Stimulated activated memory B cell treated with anti-CD40 and anti-IgM and Interleukin-4, amounts not matched to agents 10 μg/mL and 1 μg/mL and 100 μg/mL, for 72 hours (primary cell): ENCODE measurements around the gene ASH1L.
A peak's percentile ranks its signal among the peaks of the same experiment; 100 is the strongest.
"Not testable (repeated sequence)": the region's sequence is repeated elsewhere in the genome, so short reads cannot be mapped to it uniquely, and the experiment has no call there.

Source experiments
- ATAC-seq: fragments of 150-1000 bp; cut with Tn5 transposase; 2 replicates; pipeline ENCODE4 v1.10.0; 2021
- H3K27ac Mint-ChIP-seq: one replicate; pipeline ENCODE4 v1.8.0; 2022; ENCODE audit warnings: mild to moderate bottlenecking, mixed read lengths
- H3K27me3 Mint-ChIP-seq: one replicate; pipeline ENCODE4 v1.8.0; 2022; ENCODE audit warnings: mixed read lengths
- H3K36me3 Mint-ChIP-seq: one replicate; pipeline ENCODE4 v1.8.0; 2022; ENCODE audit warnings: mixed read lengths
- H3K4me1 Mint-ChIP-seq: one replicate; pipeline ENCODE4 v1.8.0; 2022; ENCODE audit warnings: mixed read lengths
- H3K4me3 Mint-ChIP-seq: one replicate; pipeline ENCODE4 v1.8.0; 2022; ENCODE audit warnings: mild to moderate bottlenecking, moderate library complexity, mixed read lengths
- H3K9me3 Mint-ChIP-seq: one replicate; pipeline ENCODE4 v1.8.0; 2022; ENCODE audit warnings: mixed read lengths

ASH1L gene, protein sequence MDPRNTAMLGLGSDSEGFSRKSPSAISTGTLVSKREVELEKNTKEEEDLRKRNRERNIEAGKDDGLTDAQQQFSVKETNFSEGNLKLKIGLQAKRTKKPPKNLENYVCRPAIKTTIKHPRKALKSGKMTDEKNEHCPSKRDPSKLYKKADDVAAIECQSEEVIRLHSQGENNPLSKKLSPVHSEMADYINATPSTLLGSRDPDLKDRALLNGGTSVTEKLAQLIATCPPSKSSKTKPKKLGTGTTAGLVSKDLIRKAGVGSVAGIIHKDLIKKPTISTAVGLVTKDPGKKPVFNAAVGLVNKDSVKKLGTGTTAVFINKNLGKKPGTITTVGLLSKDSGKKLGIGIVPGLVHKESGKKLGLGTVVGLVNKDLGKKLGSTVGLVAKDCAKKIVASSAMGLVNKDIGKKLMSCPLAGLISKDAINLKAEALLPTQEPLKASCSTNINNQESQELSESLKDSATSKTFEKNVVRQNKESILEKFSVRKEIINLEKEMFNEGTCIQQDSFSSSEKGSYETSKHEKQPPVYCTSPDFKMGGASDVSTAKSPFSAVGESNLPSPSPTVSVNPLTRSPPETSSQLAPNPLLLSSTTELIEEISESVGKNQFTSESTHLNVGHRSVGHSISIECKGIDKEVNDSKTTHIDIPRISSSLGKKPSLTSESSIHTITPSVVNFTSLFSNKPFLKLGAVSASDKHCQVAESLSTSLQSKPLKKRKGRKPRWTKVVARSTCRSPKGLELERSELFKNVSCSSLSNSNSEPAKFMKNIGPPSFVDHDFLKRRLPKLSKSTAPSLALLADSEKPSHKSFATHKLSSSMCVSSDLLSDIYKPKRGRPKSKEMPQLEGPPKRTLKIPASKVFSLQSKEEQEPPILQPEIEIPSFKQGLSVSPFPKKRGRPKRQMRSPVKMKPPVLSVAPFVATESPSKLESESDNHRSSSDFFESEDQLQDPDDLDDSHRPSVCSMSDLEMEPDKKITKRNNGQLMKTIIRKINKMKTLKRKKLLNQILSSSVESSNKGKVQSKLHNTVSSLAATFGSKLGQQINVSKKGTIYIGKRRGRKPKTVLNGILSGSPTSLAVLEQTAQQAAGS (N-terminal part only)

DNA sequence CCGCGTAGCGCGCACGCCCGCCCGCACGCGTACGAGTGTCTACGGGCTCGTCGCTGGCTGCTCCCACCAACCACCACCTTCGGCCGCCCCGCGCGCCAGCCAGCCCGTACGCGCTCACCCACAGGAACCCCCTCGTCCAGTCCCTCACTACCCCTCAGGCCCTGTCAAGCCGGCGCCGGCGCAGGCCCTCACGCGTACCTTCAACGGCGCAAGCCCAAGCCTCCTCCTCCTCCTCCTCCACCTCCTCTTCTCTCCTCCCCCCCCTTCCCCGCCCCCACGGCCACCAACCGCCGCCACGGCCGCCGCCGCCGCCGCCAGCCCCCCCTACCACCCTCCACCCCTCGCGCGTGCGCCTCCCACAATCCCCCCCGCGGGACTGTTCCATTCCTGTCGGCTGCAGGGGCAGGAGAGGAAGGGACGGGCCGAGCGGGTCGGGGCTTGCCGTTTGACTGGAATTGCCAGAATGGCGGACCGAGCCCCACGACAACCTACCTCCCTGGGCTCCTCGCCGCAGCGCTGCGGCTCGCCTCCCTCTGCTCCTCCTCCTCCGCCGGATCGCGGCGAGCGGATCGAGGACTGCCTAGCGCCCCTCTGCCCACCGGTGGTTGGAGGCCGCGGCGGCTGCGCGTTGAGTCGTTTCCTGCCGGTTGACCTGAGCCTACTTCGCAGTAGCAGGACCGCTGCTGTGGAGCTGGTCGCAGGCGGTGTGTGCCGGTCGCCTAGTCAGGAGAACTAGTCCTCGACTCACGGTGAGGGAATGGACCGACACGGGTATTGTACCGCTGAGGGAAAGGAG, at the start of gene ASH1L:
Gene ASH1L, minus strand, starts transcription at position 223 of the 796 bp plus-strand sequence. CDS start 41,284 bp downstream, outside the sequence.
- Mint-ChIP-seq H3K4me1 (peaks cover 40% of the 10 kb centered on the region), H3K36me3 (no peaks in the 10 kb centered on the region), H3K27me3 (no peaks in the 10 kb centered on the region)

DNA sequence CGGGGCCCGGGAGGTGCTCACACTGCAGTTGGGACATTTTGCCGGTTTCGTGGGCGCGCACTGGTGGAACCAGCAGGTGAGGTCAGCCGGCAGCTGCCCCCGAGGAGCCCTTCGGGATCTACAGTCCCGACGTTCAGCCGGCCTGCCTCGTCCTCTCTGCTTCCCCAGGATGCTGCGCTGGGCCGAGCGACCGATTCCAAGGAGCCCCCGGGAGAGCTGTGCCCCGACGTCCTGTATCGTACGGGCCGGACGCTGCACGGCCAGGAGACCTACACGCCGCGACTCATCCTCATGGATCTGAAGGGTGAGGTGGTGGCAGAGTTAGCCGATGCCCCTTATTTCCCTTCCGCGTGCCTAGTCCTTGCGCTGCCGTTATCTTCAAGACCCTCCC, 47.6 kb upstream of the ASH1L start:
- Mint-ChIP-seq H3K36me3 (peaks cover 16% of the 10 kb centered on the region), H3K27ac (peak overlapping the region; percentile 91), H3K4me3 (peak overlapping the region; percentile 89)
- ATAC-seq: peak; percentile 25
- not testable (repeated sequence) for H3K4me1 Mint-ChIP-seq, H3K27me3 Mint-ChIP-seq, H3K9me3 Mint-ChIP-seq

More for the DNA sequence above, at the start of gene ASH1L:
- Mint-ChIP-seq H3K4me3 (peak within 1 kb of the TSS; percentile 91), H3K27ac (peak within 1 kb of the TSS; percentile 95), H3K9me3 (no peaks in the 10 kb centered on the region)
- ATAC-seq: peak; percentile 93

DNA sequence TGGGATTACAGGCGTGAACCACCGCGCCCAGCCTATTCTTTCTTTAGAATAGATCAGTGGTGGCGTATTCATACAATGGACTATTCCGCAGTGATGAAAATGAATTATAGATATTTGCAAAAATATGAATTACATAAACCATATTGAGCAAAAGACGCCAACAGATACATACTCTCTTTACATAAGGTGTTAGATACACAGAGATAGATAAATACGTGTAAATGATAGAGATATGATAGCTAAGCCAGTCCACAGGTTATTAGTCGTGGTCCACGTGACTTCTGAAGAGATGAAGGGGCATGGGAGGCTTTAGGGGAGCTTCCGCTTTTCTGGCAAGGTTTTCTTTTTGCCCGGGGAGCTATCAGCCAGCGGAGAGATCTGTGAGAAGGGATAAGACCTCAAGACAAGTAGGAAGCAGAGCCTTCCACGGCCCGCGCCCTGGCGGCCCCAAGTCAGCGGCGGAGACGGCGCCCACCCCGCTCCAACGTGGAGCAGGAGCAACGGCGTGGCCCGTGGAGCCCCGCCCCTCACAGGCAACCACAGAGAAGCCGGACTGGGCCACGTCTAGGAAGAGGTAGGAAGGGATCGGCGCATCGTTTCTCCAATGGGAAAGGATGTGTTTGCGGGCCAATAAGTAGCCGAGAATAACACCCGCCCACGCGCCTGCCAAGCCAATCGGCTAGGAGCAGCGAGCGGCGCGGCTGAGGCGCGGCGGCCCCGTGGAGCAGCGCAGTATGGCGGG, 47.1 kb upstream of the ASH1L start, which contains the start of gene MSTO1:
Gene MSTO1, plus strand, starts transcription at position 704 of the 742 bp plus-strand sequence. Its CDS starts 31 bp downstream, at position 735.
- Mint-ChIP-seq H3K27me3 (no peaks in the 10 kb centered on the region), H3K4me1 (peaks cover 5% of the 10 kb centered on the region), H3K27ac (peak within 1 kb of the TSS; percentile 91), H3K36me3 (peaks cover 13% of the 10 kb centered on the region), H3K9me3 (no peaks in the 10 kb centered on the region), H3K4me3 (peak within 1 kb of the TSS; percentile 89)
- ATAC-seq: peak; percentile 96

DNA sequence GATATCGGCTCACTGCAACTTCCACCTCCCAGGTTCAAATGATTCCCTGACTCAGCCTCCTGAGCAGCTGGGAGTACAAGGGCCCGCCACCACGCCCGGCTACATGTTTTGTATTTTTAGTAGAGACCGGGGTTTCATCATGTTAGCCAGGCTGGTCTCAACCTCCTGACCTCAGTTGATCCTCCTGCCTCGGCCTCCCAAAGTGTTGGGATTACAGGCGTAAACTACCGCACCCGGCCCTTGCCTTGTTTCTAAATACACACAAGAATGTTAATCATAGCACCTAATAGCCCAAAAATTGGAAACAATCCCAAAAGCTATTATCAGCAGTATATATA, 46.3 kb upstream of the ASH1L start:
- Mint-ChIP-seq H3K4me3 (peak overlapping the region; percentile 5), H3K27ac (peak overlapping the region; percentile 91), H3K27me3 (no peaks in the 10 kb centered on the region), H3K36me3 (peaks cover 10% of the 10 kb centered on the region), H3K4me1 (peaks cover 5% of the 10 kb centered on the region), H3K9me3 (no peaks in the 10 kb centered on the region)
- no peak for ATAC-seq

DNA sequence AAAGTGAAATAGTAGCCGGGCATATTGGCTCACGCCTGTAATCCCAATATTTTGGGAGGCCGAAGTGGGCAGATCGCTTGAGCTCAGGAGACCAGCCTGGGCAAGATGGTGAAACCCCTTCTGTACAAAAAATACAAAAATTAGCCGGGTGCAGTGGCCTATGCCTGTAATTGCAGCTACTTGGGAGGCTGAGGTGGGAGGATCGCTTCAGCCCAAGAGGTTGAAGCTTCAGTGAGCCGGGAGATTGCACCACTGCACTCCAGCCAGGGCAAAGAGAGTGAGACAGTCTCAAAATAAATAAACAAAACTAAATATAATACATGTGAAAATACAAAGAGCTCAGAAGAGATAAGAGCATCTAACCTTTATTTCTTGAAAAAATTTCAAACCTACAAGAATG, 45.1 kb upstream of the ASH1L start:
- Mint-ChIP-seq H3K4me3 (no peak overlapping the region), H3K9me3 (no peaks in the 10 kb centered on the region), H3K4me1 (peaks cover 3% of the 10 kb centered on the region), H3K27ac (no peak overlapping the region), H3K27me3 (no peaks in the 10 kb centered on the region), H3K36me3 (peaks cover 6% of the 10 kb centered on the region)
- no peak for ATAC-seq

DNA sequence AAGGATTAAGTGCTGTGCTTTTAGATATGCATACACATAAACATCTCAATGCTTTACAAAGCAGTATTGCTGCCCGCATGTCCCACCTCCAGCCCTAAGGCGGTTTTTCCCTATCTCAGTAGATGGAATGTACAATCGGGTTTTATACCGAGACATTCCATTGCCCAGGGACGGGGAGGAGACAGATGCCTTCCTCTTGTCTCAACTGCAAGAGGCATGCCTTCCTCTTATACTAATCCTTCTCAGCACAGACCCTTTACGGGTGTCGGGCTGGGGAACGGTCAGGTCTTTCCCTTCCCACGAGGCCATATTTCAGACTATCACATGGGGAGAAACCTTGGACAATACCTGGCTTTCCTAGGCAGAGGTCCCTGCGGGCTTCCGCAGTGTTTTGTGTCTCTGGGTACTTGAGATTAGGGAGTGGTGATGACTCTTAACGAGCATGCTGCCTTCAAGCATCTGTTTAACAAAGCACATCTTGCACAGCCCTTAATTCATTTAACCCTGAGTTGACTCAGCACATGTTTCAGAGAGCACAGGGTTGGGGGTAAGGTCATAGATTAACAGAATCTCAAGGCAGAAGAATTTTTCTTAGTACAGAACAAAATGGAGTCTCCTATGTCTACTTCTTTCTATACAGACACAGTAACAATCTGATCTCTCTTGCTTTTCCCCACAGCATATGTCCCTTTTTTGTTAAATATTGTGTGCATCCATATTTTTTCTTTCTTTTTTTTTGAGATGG, 37.4 kb upstream of the ASH1L start:
- not testable (repeated sequence) for H3K27ac Mint-ChIP-seq, H3K4me3 Mint-ChIP-seq, H3K27me3 Mint-ChIP-seq, H3K9me3 Mint-ChIP-seq, ATAC-seq, H3K36me3 Mint-ChIP-seq
- peaks cover 12% of the 10 kb centered on the region for H3K4me1 Mint-ChIP-seq

DNA sequence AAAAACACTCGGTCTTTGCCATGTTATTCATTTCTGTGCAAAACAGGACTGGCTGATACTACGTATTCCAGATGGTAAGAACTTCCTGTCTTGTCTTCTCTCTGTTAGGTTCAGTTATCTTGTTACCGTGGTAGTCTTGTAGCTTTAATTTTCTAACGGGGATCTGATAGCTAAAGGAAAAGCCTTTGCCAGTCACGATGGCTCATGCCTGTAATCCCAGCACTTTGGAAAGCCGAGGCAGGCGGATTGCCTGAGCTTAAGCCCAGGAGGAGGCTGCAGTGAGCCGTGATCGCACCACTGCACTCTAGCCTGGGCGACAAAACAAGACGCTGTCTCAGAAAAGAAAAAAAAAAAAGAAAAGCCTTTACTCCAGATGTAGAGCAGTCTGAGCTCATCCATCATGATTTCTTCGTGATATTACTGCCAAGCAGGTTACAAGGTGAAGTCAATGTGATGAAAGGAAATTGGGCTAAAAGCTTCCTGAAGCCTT, 36.3 kb upstream of the ASH1L start:
- no peak for ATAC-seq
- Mint-ChIP-seq H3K27me3 (no peaks in the 10 kb centered on the region), H3K4me1 (peaks cover 12% of the 10 kb centered on the region), H3K4me3 (peak overlapping the region; percentile 45), H3K9me3 (no peaks in the 10 kb centered on the region), H3K27ac (peak overlapping the region; percentile 27), H3K36me3 (no peaks in the 10 kb centered on the region)

DNA sequence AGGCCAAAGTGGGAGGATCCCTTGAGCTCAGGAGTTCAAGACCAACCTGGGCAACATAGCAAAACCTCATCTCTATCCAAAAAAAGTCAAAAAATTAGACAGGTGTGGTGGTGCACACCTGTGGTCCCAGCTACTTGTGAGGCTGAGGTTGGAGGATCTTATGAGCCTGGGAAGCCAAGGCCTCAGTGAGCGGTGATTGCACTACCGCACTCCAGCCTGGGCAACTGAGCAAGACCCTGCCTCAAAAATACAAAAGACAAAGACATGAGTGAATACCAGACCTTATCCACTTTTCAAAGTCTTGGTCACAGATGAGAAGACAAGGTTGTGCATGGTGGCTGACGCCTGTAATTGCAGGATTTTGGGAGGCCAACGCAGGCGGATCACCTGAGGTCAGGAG, 34.3 kb upstream of the ASH1L start:
- H3K27ac Mint-ChIP-seq: no peak overlapping the region
- H3K36me3 Mint-ChIP-seq: no peaks in the 10 kb centered on the region
- H3K4me3 Mint-ChIP-seq: no peak overlapping the region
- peaks cover 12% of the 10 kb centered on the region for H3K4me1 Mint-ChIP-seq
- ATAC-seq: no peak
- H3K27me3 Mint-ChIP-seq: no peaks in the 10 kb centered on the region
- no peaks in the 10 kb centered on the region for H3K9me3 Mint-ChIP-seq

DNA sequence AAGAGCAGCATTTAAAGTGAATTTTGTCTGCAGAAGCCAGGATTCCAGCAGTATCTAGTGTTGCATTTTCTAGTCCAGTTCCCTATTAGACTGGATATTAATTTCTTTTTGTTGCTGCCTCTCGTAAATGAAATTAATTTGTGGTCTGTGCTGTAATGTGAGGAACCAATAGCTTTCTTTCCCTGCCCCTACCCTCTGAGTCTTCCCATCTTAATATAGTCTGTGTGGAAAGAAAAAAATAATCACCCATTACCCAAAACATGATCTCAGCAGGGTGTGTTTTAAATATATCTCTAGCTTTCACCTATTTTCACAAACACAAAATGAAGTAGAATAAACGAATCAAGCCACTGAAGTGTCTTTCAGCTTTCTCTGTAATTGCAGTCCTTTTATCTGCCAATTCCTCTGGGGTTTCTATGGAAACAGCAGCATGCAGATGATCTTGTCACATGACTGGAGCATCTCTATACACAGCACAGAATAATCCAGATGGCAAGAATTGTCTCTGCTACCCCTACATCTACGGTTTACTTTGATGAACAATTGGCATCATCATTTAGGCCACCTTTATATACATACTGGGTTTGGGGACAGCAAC, 33.4 kb upstream of the ASH1L start:
- ATAC-seq, H3K36me3 Mint-ChIP-seq, H3K9me3 Mint-ChIP-seq, H3K4me3 Mint-ChIP-seq, H3K27me3 Mint-ChIP-seq: not testable (repeated sequence)
- Mint-ChIP-seq H3K4me1 (peaks cover 12% of the 10 kb centered on the region), H3K27ac (peak overlapping the region; percentile 20)

DNA sequence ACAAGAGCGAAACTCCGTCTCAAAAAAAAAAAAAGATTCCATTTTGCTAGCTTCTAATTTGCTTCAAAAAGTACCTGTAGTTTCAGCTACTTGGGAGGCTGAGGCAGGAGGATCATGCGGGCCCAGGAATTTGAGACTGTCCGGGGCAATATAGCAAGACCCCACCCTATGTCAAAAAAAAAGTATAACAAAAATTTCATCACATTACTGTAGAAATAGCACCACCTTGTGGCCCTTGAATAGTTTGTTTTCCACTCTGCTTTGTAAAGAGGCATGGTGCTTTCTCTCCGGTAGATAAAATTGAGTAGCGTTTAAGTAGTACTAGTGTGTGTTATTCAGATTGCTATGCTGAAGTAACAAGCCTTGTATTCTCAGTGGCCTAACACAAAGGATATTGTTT, 29.2 kb upstream of the ASH1L start:
- Mint-ChIP-seq H3K27ac (no peak overlapping the region), H3K27me3 (no peaks in the 10 kb centered on the region), H3K4me1 (no peaks in the 10 kb centered on the region), H3K36me3 (no peaks in the 10 kb centered on the region), H3K9me3 (no peaks in the 10 kb centered on the region), H3K4me3 (no peak overlapping the region)
- ATAC-seq: no peak

DNA sequence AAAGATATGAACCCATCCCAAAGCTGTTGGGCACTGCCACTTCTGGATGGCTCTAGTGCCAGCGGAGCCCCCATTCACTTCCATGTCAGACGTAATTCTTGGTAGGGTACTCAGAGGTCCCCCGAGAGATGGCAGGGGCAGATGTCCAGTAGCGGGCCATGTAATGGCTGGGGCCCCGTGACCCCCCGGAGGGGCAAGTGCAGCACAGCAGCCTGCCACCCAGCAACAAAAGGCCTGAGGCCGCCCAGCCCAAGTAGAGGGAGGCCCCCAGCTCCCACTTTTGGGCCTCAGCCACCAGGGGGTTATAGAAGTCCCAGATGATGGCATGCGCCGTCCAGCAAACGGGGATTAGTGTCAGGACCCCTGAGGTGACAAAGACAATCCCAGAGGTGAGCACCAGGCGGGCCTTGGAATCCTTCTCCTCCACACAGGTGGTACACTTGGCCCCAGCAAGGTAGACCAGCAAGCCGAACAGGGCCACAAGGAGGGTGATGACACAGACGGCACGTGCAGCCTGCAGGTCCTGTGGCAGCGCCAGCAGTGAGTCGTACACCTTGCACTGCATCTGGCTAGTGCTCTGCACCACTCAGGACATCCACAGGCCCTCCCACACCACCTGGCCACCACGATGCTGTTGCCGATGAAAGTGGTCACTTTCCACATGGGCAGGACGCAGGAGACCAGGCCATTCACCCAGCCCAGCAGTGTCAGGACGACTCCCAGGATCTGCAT, 28.1 kb upstream of the ASH1L start:
- not testable (repeated sequence) for H3K4me3 Mint-ChIP-seq, H3K27ac Mint-ChIP-seq, H3K9me3 Mint-ChIP-seq, H3K27me3 Mint-ChIP-seq, H3K4me1 Mint-ChIP-seq, H3K36me3 Mint-ChIP-seq, ATAC-seq

DNA sequence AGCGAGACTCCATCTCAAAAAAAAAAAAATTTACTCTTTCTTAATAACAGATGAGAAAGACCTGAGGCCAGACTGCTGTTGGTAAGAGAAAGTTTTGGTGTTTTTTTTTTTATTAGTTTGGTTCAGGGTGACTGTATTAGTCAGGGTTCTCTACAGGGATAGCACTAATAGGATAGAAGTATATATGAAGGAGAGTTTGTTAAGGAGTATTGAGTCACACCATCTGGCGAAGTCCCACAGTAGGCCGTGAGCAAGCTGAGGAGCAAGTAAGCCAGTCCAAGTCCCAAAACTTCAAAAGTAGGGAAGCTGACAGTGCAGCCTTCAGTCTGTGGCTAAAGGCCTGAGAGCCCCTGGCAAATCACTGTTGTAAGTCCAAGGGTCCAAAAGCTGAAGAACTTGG, 26.7 kb upstream of the ASH1L start:
- not testable (repeated sequence) for H3K4me3 Mint-ChIP-seq, H3K27ac Mint-ChIP-seq, H3K36me3 Mint-ChIP-seq

DNA sequence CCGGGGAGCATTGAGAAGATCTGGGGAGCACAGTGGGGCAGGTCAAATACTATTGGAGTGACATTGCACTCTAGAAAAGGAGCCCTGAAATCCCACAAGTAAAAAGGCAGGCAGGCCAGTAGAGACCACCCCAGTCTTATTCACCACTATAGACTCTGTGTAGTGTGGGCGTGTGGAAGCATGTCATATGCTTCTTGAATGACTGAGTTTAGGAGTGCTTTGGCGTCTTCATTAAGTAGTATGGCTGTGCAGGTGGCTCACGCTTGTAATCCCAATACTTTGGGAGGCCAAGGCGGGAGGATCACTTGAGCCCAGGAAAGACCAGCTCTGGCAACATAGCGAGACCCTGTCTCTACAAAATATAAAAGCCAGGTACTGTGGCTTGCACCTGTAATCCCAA, 21.2 kb upstream of the ASH1L start:
- H3K27ac Mint-ChIP-seq, H3K4me3 Mint-ChIP-seq, H3K27me3 Mint-ChIP-seq, H3K4me1 Mint-ChIP-seq, ATAC-seq, H3K9me3 Mint-ChIP-seq, H3K36me3 Mint-ChIP-seq: not testable (repeated sequence)

More for the DNA sequence above, 26.7 kb upstream of the ASH1L start:
- not testable (repeated sequence) for ATAC-seq, H3K4me1 Mint-ChIP-seq, H3K27me3 Mint-ChIP-seq, H3K9me3 Mint-ChIP-seq
